ENCODE data around the gene STMN1.
"Not testable (repeated sequence)": the region's sequence is repeated elsewhere in the genome, so short reads cannot be mapped to it uniquely, and the experiment has no call there.

The STMN1 gene

DNA sequence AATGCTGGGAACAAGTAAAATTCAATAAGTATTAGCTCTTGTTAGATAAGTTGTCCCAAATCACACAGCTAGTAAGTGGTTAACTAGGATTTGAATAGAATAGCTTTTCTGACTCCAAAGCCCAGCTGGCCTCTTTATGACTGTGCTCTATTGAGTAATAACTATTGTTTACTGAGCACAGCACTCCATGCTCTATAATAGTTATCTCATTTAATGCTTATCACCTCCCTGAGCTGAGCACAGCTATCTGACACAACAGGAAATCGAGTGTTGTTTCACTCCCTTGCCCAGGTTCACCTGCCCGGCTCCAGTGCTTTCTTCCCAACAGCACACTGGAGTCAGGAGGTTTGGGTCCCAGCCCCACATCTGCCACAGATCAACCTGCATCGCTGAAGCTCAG is 38.8 kb upstream of the STMN1 start:
- TF ChIP-seq, protein P1, sequence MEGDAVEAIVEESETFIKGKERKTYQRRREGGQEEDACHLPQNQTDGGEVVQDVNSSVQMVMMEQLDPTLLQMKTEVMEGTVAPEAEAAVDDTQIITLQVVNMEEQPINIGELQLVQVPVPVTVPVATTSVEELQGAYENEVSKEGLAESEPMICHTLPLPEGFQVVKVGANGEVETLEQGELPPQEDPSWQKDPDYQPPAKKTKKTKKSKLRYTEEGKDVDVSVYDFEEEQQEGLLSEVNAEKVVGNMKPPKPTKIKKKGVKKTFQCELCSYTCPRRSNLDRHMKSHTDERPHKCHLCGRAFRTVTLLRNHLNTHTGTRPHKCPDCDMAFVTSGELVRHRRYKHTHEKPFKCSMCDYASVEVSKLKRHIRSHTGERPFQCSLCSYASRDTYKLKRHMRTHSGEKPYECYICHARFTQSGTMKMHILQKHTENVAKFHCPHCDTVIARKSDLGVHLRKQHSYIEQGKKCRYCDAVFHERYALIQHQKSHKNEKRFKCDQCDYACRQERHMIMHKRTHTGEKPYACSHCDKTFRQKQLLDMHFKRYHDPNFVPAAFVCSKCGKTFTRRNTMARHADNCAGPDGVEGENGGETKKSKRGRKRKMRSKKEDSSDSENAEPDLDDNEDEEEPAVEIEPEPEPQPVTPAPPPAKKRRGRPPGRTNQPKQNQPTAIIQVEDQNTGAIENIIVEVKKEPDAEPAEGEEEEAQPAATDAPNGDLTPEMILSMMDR (IDR thresholded peaks at IDR 0.05; ENCODE audit: low read depth, low read length): no peak
- no peak for DNase-seq (ENCODE audit: extremely low read depth, low read depth)

- DNase-seq (ENCODE audit: extremely low read depth, low read depth): not testable (repeated sequence)
Measured at GRCh38 chr1:25943511-25943910, 37.3 kb upstream of the STMN1 start.

GRCh38 chr1:25936947-25937346 is 30.7 kb upstream of the STMN1 start:
- TF ChIP-seq, protein P1 (IDR thresholded peaks at IDR 0.05; ENCODE audit: low read depth, low read length): no peak
- no peak for DNase-seq (ENCODE audit: extremely low read depth, low read depth)

GRCh38 chr1:25933479-25934365 is 27.5 kb upstream of the STMN1 start:
- no peak for DNase-seq (ENCODE audit: extremely low read depth, low read depth)
- TF ChIP-seq, protein P1 (IDR thresholded peaks at IDR 0.05; ENCODE audit: low read depth, low read length): no peak

DNA sequence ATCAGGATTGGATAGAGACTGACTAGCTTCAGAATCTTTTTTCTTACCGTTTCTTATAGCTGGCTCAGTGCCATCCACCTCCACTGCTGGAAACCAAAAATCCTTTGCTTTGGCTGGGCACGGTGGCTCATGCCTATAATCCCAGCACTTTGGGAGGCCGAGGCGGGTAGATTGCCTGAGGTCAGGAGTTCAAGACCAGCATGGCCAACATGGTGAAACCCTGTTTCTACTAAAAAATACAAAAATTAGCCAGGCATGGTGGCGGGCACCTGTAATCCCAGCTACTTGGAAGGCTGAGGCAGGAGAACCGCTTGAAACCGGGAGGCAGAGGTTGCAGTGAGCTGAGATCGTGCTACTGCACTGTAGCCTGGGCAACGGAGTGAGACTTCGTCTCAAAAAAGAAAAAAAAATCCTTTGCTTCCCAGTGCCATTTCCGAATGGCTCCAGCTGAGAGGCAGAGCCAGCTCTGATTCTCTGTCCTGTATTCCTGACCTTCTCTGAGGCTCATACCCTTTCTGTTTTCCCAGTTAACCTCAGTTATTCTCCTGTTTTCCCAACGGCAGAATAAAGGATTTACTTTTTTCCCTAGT is 26.7 kb upstream of the STMN1 start:
- not testable (repeated sequence) for DNase-seq (ENCODE audit: extremely low read depth, low read depth)

DNA sequence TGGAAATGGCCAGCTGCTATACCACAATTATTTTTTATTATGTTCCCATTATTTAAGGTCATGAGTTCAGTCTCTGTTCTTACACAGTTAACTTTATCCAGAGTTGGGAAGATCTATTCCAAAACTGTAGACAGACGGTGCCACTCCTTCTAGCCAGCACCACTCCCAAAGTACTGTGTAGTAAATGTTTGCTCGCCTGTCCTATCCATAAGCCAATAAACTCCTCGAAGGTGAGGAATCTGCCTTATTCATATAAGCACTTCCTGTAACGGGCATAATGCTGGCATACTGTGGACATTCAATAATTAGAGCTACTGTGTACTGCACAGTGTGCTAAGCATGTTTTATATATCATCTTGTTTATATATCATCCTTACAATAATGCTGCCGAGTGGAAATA is 26.1 kb upstream of the STMN1 start:
- no peak for DNase-seq (ENCODE audit: extremely low read depth, low read depth)

DNA sequence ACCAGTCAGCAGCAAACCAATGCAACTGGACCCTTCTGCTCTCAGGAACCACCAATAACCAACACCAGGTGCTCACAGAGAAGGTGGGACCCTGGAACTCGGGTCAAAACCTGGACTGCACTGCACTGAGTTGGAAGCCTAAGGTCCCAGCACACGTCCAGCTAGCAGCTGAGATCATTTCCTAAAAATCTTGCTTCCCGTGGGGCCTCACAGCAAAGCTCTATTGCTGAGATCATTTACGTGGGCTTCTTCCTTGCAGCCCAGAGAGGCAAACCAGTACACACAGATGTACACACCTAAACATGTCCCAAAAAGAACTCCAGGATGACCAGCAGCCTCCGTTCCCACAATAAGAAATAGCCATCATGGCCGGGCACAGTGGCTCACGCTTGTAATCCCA is 22.8 kb upstream of the STMN1 start:
- TF ChIP-seq, protein P1 (IDR thresholded peaks at IDR 0.05; ENCODE audit: low read depth, low read length): no peak
- DNase-seq (ENCODE audit: extremely low read depth, low read depth): no peak

More for the DNA sequence above, 26.1 kb upstream of the STMN1 start:
- TF ChIP-seq, protein P1 (IDR thresholded peaks at IDR 0.05; ENCODE audit: low read depth, low read length): no peak

- no peak for DNase-seq (ENCODE audit: extremely low read depth, low read depth)
- TF ChIP-seq, protein P1 (IDR thresholded peaks at IDR 0.05; ENCODE audit: low read depth, low read length): no peak
Measured at GRCh38 chr1:25927521-25928265, 21.5 kb upstream of the STMN1 start.
